ENCODE results near the gene JCAD. TPM values are rescaled to one million over a fixed set of nuclear protein-coding genes. Genes with fewer than 3 reads are reported as not detected.

JCAD gene
- total RNA-seq, 1 experiment from 2014 or later, result 40.7 TPM

- ChIA-PET CTCF (no interaction called here), POLR2A (no interaction called here)
- BruUV-seq (replicated peaks), result no TSS peak
- DNase-seq (ENCODE audit: low read depth, low spot score) (no peak), ATAC-seq (no peak)
- H3K27me3 ChIP-seq (ENCODE audit: control insufficient read depth, insufficient read depth, low read length), result no peaks in the 10 kb centered on the region
- intact Hi-C loops (cut with micrococcal nuclease; ENCODE audit: unreplicated experiment), result no loop called here
- in situ Hi-C loops (cut with HindIII; ENCODE audit: low pct_unique_long_range_greater_than_20kb, low sequenced_read_pairs), result no loop called here
- no peaks in the 10 kb centered on the region for H3K4me1 ChIP-seq (ENCODE audit: control insufficient read depth, insufficient read depth, low read length)
- no peaks in the 10 kb centered on the region for H3K36me3 ChIP-seq (ENCODE audit: control insufficient read depth, insufficient read depth, low read length)
- H3K9me3 ChIP-seq (ENCODE audit: control insufficient read depth, insufficient read depth, low read depth, low read length), result no peaks in the 10 kb centered on the region; the same call in 1 of the 2 replicates
- no peak overlapping the region for H3K27ac ChIP-seq (ENCODE audit: low read length)
- no peak for TF ChIP-seq TCF7L2 (IDR thresholded peaks at IDR 0.05; ENCODE audit: low read depth, low read length)
- TF ChIP-seq POLR2AphosphoS5 (IDR thresholded peaks at IDR 0.05; ENCODE audit: low read depth, low read length), result no peak
- TF ChIP-seq REST (IDR thresholded peaks at IDR 0.05; ENCODE audit: insufficient read depth in 1 of 2, low read depth in 2 of 2, low read length in 1 of 2), result no peak
- TF ChIP-seq CTCF (IDR thresholded peaks at IDR 0.05), result no peak
- TF ChIP-seq SIN3A (IDR thresholded peaks at IDR 0.05; ENCODE audit: borderline replicate concordance, insufficient read depth, low read depth, low read length), result no peak
- no peak overlapping the region for H3K4me3 ChIP-seq (ENCODE audit: low read depth in 2 of 2, low read length in 2 of 2)
Measured at GRCh38 chr10:29970012-29970396, 89.4 kb downstream of the JCAD start.

GRCh38 chr10:29969255-29970011 is 90.0 kb downstream of the JCAD start:
- CTCF ChIA-PET, result no interaction called here
- Histone ChIP-seq H3K27me3 (ENCODE audit: control insufficient read depth, insufficient read depth, low read length) (no peaks in the 10 kb centered on the region), H3K4me1 (ENCODE audit: control insufficient read depth, insufficient read depth, low read length) (no peaks in the 10 kb centered on the region), H3K36me3 (ENCODE audit: control insufficient read depth, insufficient read depth, low read length) (no peaks in the 10 kb centered on the region), H3K27ac (ENCODE audit: low read length) (no peak overlapping the region), H3K4me3 (ENCODE audit: low read depth in 2 of 2, low read length in 2 of 2) (no peak overlapping the region), H3K9me3 (ENCODE audit: control insufficient read depth, insufficient read depth, low read depth, low read length) (no peaks in the 10 kb centered on the region)
- in situ Hi-C loops (cut with HindIII; ENCODE audit: low pct_unique_long_range_greater_than_20kb, low sequenced_read_pairs), result no loop called here
- intact Hi-C loops (cut with micrococcal nuclease; ENCODE audit: unreplicated experiment), result no loop called here
- no peak for TF ChIP-seq CTCF (IDR thresholded peaks at IDR 0.05)
- no peak for TF ChIP-seq SIN3A (IDR thresholded peaks at IDR 0.05; ENCODE audit: borderline replicate concordance, insufficient read depth, low read depth, low read length)
- TF ChIP-seq TCF7L2 (IDR thresholded peaks at IDR 0.05; ENCODE audit: low read depth, low read length), result no peak
- TF ChIP-seq POLR2AphosphoS5 (IDR thresholded peaks at IDR 0.05; ENCODE audit: low read depth, low read length), result no peak
- no peak for TF ChIP-seq REST (IDR thresholded peaks at IDR 0.05; ENCODE audit: insufficient read depth in 1 of 2, low read depth in 2 of 2, low read length in 1 of 2)
- DNase-seq (ENCODE audit: low read depth, low spot score), result no peak
- BruUV-seq (replicated peaks), result no TSS peak
- POLR2A ChIA-PET, result no interaction called here
- no peak for ATAC-seq

Data from Panc1 (cell line).